Activated T-helper 2 cell treated with anti-CD3 and anti-CD28 coated beads, Interferon-gamma antibody, Interleukin-2, Interleukin-4, amounts not matched to agents 10 μg/mL and 5 μg/mL and 100 μg/mL, durations not matched to agents 14 hours and 24 hours and 36 hours (primary cell): Measurements from ENCODE around the gene LIN28A. TPM values are rescaled to one million over a fixed set of nuclear protein-coding genes. Genes with fewer than 3 reads are reported as not detected.

Experiments used
- DNase-seq: peaks from one replicate; pipeline ENCODE4 v3.0.0; 2021; ENCODE audit warnings: low spot score
- H3K27ac Mint-ChIP-seq: one replicate; pipeline ENCODE4 v1.8.0; 2021; ENCODE audit warnings: mixed read lengths
- H3K27me3 Mint-ChIP-seq: one replicate; pipeline ENCODE4 v1.8.0; 2021; ENCODE audit warnings: low read depth, mixed read lengths
- H3K36me3 Mint-ChIP-seq: one replicate; pipeline ENCODE4 v1.8.0; 2021; ENCODE audit warnings: low read depth, mixed read lengths
- H3K4me1 Mint-ChIP-seq: one replicate; pipeline ENCODE4 v1.8.0; 2021; ENCODE audit warnings: low read depth, mixed read lengths
- H3K4me3 Mint-ChIP-seq: one replicate; pipeline ENCODE4 v1.8.0; 2021; ENCODE audit warnings: low read depth, mild to moderate bottlenecking, moderate library complexity, mixed read lengths
- H3K9me3 Mint-ChIP-seq: one replicate; pipeline ENCODE4 v1.8.0; 2021; ENCODE audit warnings: mixed read lengths
- intact Hi-C: fragments of 100-400 bp; cut with micrococcal nuclease; formaldehyde crosslinking; loops from one replicate; pipeline ENCODE4 v1.15.1; 2023
- total RNA-seq: library from RNA; stranded (reverse); gene quantifications from 2 replicates; pipeline ENCODE4 v1.2.3, GENCODE V29; 2022

LIN28A gene
- total RNA-seq, 1 donor from 2014 or later = not detected

DNA sequence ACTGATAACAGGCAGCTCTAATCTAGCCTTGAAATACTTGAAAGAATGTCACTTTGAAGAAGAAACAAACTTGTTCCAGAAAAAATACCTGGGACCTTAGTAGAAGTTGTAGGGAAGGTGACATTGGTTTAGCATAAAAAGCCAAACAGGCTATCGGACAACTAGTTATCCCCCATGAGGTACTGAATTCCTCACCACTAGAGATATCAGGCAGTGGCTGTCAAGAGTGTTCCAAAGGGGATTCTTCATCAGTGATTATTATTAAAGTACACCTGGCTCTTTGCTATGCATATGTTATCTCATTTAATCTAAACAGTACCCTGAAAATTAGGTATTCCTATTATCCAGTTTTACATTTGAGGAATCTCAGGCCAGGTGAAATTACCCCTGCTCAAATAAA is 48.5 kb downstream of the LIN28A start:
- no peaks in the 10 kb centered on the region for H3K27me3 Mint-ChIP-seq
- DNase-seq = no peak
- H3K36me3 Mint-ChIP-seq = peaks cover 55% of the 10 kb centered on the region
- no peaks in the 10 kb centered on the region for H3K9me3 Mint-ChIP-seq
- intact Hi-C loops = no loop called here
- H3K4me3 Mint-ChIP-seq = no peak overlapping the region
- no peak overlapping the region for H3K27ac Mint-ChIP-seq
- H3K4me1 Mint-ChIP-seq = peaks cover 1% of the 10 kb centered on the region

DNA sequence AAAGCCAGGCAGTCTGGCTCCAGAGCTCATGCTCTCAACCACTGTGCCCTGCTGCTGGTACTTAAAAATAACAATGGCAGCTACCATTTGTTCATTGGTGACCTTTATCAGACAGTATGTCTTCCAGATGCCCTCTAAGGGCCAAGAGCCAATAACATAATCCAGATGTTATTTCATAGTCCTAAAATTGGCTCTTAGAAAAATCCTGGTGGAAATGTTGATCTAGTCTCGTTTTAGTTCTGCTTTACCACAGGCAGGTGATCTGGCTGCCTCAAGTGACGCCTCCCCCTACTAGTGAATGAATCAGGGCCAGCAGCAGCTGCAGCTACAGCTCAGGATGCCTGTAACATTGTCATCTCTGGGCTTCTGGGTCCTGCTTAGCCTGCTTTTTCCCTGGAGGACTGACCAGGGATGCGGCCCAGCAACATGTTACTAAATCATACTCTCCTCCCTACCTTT is 49.0 kb downstream of the LIN28A start:
- no peaks in the 10 kb centered on the region for H3K9me3 Mint-ChIP-seq
- no peak overlapping the region for H3K27ac Mint-ChIP-seq
- no peak for DNase-seq
- peaks cover 54% of the 10 kb centered on the region for H3K36me3 Mint-ChIP-seq
- no peak overlapping the region for H3K4me3 Mint-ChIP-seq
- intact Hi-C loops = no loop called here
- H3K4me1 Mint-ChIP-seq = peaks cover 1% of the 10 kb centered on the region
- no peaks in the 10 kb centered on the region for H3K27me3 Mint-ChIP-seq

DNA sequence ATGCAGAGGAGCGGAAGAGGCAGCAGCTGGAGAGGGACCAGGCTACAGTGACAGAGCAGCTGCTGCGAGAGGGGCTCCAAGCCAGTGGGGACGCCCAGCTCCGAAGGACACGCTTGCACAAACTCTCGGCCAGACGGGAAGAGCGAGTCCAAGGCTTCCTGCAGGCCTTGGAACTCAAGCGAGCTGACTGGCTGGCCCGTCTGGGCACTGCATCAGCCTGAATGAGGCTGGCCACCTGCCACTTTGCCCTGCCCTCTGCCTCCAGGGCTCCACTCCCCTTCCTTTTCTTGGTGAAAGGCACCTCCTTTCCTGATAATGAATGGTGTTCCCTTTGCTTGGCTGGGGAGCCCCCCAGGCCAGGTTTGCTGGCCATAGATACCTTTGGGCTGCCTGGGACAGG is 58.3 kb downstream of the LIN28A start:
- Mint-ChIP-seq H3K27ac (no peak overlapping the region), H3K9me3 (no peaks in the 10 kb centered on the region), H3K4me1 (peaks cover 28% of the 10 kb centered on the region), H3K36me3 (peaks cover 60% of the 10 kb centered on the region), H3K27me3 (no peaks in the 10 kb centered on the region), H3K4me3 (no peak overlapping the region)
- intact Hi-C loops = no loop called here
- DNase-seq = no peak

DNA sequence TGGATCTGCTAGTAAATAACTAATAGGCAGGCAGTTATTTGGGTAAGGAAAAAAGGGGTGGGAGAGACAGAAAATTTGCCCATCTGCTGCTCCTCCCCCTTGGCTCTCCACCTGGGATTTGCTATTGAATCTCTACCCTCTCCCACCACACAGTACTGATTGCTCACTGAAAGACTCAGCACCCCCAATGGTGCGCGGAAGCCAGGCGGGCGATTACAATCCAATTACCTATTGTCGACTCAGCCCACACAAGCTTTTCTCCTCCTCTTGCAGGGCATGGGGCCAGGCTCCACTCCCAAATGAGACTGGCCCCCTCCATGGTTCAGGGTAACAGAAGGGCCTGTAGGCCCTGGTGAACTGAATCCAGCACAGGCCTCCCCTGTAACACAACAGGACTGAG is 58.9 kb downstream of the LIN28A start:
- Mint-ChIP-seq H3K36me3 (peaks cover 66% of the 10 kb centered on the region), H3K27me3 (no peaks in the 10 kb centered on the region), H3K4me3 (no peak overlapping the region), H3K27ac (no peak overlapping the region), H3K4me1 (peaks cover 34% of the 10 kb centered on the region), H3K9me3 (no peaks in the 10 kb centered on the region)
- intact Hi-C loops = no loop called here
- no peak for DNase-seq

DNA sequence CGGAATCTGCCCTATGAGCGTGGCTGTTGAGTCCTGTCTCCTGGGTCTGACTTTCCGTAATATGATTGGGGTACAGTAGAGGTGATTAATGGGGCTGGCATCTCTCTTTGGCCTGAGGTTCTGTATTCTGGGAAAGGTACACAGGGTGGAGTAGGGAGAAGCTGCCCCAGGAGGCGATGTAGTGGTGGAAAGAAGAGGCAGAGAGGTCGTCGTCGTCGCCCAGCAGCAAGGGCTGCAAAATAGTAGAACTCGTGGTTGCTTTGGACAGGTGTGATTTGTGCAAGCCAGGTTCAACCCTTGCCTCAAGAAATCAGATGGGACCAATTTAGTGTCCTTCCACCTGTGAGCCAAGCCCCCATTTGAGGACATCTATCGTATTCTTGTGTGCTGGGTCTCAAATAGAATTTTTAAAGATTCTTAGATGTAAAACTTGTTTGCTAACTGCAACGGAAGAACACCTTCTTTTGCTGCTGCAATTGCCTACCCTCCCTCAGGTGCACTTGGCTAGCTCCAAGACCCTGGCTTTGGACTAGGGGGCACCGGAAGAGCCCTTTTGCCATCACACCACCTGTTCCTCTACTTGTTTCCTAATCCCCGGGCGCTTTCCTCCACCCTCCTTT is 60.4 kb downstream of the LIN28A start:
- intact Hi-C loops = loop anchor here (5.0 kb wide), 2 partner anchors 194 to 226 kb away; partner anchors contain the start of gene ARID1A
- Mint-ChIP-seq H3K27ac (peak overlapping the region; percentile 68), H3K4me1 (peaks cover 40% of the 10 kb centered on the region), H3K36me3 (peaks cover 65% of the 10 kb centered on the region), H3K9me3 (no peaks in the 10 kb centered on the region), H3K27me3 (no peaks in the 10 kb centered on the region), H3K4me3 (peak overlapping the region; percentile 91)
- DNase-seq = no peak

DNA sequence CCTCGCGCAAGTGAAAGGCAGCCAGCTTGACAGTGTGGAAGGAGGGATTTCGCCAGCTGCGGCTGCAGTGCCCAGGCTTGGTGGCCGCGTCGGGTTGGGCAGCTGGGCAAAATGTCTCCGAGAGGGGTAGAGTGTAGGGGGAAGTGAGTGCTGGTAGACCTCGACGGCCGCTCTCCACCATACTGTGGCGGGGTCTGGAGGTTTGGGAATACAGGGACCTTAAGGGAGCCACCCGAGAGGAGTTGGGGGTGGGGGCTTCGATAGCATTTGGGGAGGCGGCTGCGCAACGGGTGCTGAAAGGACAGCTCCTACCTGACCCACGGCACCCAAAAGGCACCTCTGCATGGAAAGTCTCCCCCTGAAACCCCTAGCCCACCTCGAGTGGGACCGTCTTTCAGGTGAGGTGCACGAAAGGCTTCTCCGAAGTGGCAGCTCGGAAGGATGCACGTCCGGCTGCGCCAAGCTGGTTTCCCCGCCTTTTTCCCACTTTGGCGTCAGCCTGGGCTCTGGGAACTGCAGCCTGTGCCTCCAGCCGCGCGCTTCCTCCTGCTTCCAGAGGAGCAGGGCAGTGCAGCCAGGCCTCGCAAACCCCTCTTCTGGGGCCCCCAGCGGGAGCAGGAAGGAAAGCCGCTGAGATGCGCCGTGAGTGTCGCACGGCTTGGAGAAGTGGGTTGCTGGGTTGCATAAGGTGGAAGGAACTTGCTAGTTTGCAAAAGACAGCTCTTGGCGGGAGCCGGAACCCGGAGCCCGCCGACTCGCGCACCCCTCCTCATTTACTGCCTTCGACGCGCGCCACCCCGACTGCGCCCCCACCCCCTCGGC is 61.1 kb downstream of the LIN28A start:
- intact Hi-C loops = loop anchor here (1.0 to 5.0 kb wide), 5 partner anchors 29 to 226 kb away; partner anchors contain the start of gene ARID1A
- Mint-ChIP-seq H3K27ac (peak overlapping the region; percentile 98), H3K27me3 (no peaks in the 10 kb centered on the region), H3K36me3 (peaks cover 66% of the 10 kb centered on the region), H3K4me1 (peaks cover 47% of the 10 kb centered on the region), H3K9me3 (no peaks in the 10 kb centered on the region), H3K4me3 (peak overlapping the region; percentile 91)
- DNase-seq = peak; percentile 48

DNA sequence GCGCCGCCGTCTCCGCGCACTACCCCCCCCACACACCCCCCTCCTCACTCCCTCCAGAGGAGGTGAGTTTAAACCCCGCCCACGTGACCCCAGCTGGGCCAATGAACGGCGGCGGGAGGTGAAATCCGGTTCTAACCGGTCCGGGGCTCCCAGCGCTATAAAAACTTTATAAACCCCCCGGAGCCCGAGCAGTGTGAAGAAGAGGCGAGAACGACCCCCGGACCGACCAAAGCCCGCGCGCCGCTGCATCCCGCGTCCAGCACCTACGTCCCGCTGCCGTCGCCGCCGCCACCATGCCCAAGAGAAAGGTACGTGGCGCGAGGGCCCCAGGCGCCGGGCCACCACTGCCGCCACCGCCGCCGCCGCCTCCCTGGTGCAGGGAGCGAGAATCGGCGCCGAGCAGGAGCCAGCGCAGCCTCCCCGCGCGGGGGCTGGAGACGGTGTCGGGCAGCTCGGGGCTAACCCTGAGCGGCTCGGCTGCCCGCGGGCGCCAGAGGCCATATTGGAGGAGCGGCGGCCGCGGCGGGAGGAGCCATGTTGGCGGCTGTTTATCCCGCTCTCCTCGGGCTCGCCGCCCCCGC is 61.8 kb downstream of the LIN28A start, which contains the start of gene HMGN2:
Gene HMGN2, plus strand, starts transcription at position 121 of the 581 bp plus-strand sequence. Its CDS starts 173 bp downstream, at position 294.
- Mint-ChIP-seq H3K9me3 (no peaks in the 10 kb centered on the region), H3K4me1 (peaks cover 47% of the 10 kb centered on the region), H3K27me3 (no peaks in the 10 kb centered on the region), H3K36me3 (peaks cover 66% of the 10 kb centered on the region), H3K4me3 (peak within 1 kb of the TSS; percentile 91), H3K27ac (peak within 1 kb of the TSS; percentile 98)
- intact Hi-C loops = loop anchor here (1.0 to 5.0 kb wide), 5 partner anchors 28 to 225 kb away; partner anchors contain the start of gene ARID1A
- DNase-seq = peak; percentile 86

DNA sequence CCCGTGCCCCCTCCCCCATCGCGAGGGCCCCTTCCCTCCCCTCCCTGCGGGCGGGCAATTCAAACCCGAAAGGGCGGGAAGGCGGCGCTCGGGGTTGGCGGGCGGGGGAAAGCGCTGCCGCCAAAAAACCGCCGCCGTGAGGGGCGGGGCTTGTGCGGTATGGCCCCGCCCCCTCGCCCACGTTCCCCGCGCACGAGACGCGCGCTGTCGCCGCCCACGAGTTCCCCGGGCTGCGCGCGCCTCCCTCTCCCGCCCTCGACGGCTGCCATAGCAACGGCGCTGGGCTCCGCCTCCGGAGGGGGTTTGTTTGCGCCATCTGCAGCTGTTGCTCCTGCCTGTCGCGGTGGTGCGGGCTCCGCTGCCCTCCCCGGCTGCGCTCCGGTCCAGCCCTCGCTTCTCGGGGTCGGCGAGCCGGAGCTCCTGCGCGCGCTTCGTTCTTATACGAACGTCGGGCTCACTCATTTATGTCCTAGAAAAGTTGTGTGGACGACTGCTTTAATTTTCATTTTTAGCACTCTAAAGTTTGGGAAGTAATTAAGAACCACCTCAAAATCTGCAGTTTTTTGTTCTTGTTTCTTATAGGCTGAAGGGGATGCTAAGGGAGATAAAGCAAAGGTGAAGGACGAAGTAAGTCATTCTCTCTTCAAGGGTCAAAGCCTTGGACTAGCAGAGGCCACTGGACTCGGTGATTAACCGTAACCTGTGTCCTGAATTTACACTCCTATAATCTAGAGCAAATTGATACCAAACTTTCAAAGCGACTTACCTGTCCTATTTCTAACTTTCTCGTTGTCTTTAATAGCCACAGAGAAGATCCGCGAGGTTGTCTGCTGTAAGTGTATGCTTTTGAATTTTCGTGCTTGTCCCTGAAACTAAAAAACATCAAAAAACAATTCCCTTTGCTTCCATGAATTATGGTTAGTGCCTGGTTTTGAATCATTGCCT is 62.6 kb downstream of the LIN28A start:
- no peaks in the 10 kb centered on the region for H3K27me3 Mint-ChIP-seq
- peaks cover 47% of the 10 kb centered on the region for H3K4me1 Mint-ChIP-seq
- DNase-seq = peak; percentile 92
- H3K36me3 Mint-ChIP-seq = peaks cover 64% of the 10 kb centered on the region
- peak overlapping the region; percentile 42 for H3K27ac Mint-ChIP-seq
- peak overlapping the region; percentile 90 for H3K4me3 Mint-ChIP-seq
- intact Hi-C loops = loop anchor here (1.0 to 5.0 kb wide), 6 partner anchors 27 to 224 kb away; partner anchors contain the start of genes ARID1A and DHDDS
- H3K9me3 Mint-ChIP-seq = no peaks in the 10 kb centered on the region

DNA sequence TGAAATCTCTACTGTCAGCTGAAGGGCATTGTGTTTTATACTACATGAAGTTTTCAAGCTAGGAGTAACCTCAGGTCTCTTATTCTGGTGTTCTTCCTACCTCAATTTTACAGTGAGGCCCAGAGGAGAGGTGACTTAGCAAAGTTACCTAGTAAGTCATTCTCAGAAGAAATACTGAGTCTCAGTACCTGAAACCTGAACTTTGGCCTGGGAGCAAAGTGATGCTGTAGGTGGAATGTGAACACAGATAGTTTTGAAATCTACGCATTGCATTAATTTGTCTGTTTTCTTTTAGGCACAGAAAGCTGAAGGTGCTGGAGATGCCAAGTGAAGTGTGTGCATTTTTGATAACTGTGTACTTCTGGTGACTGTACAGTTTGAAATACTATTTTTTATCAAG is 64.2 kb downstream of the LIN28A start:
- Mint-ChIP-seq H3K27ac (peak overlapping the region; percentile 17), H3K4me3 (peak overlapping the region; percentile 90), H3K27me3 (no peaks in the 10 kb centered on the region), H3K4me1 (peaks cover 45% of the 10 kb centered on the region), H3K9me3 (no peaks in the 10 kb centered on the region), H3K36me3 (peaks cover 60% of the 10 kb centered on the region)
- no peak for DNase-seq
- intact Hi-C loops = loop anchor here (5.0 kb wide), 2 partner anchors 198 to 222 kb away; partner anchors contain the start of gene ARID1A

DNA sequence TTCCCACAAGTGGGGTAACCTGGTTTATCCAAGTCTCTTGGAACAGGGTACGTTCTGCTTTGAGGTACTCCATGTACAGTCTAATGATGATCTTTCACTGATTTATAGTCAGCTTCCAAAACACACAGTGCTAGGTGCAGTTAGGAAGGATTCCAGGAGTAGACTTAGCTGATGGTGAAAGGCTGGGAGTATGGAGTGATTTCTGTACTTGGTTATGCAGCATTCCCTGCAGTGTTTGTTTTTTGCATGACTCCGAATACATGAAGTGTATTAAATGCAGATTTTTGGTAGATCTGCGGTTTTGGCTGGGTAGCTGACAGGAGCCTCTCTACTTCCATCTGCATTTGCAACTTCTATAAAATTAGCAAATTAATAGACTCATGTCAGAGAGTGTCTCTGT is 65.4 kb downstream of the LIN28A start:
- DNase-seq = no peak
- intact Hi-C loops = no loop called here
- Mint-ChIP-seq H3K4me1 (peaks cover 33% of the 10 kb centered on the region), H3K4me3 (peak overlapping the region; percentile 26), H3K9me3 (no peaks in the 10 kb centered on the region), H3K36me3 (peaks cover 56% of the 10 kb centered on the region), H3K27ac (peak overlapping the region; percentile 22), H3K27me3 (no peaks in the 10 kb centered on the region)

DNA sequence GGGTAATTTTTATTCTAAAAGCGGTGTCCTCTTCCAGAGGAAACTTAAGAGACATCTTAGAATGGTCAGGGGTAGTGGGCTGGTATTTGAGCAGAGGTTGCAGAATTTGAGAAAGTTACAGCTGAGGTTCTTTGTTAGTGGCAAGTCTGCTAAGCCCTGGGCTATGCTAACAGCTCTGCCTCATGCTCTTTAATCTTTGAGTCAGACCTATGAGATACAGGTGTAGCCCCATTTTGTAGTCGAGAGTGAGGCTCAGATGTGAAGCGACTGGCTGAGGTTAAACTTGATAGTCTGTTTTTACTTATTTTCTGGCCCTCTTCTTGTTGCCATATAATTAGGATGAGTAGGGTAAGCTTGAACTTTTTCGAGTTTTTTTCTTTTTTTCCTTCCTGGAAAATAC is 66.3 kb downstream of the LIN28A start:
- Mint-ChIP-seq H3K36me3 (peaks cover 58% of the 10 kb centered on the region), H3K9me3 (no peaks in the 10 kb centered on the region), H3K27me3 (no peaks in the 10 kb centered on the region), H3K4me3 (no peak overlapping the region), H3K4me1 (peaks cover 27% of the 10 kb centered on the region), H3K27ac (no peak overlapping the region)
- intact Hi-C loops = no loop called here
- no peak for DNase-seq
